ENCODE results near the gene PIKFYVE. TPM values are rescaled to one million over a fixed set of nuclear protein-coding genes. Genes with fewer than 3 reads are reported as not detected.

Gene PIKFYVE
- total RNA-seq, 1 experiment from 2014 or later: 22.8 TPM

GRCh38 chr2:208407667-208408066, 141.6 kb downstream of the PIKFYVE start:
- intact Hi-C loops (cut with micrococcal nuclease): loop anchor here (10.0 kb wide), 1 partner anchor 1147 kb away; no protein-coding TSS in a partner anchor
- no peaks in the 10 kb centered on the region for H3K4me1 Mint-ChIP-seq (ENCODE audit: insufficient read depth, unreplicated experiment)

More at GRCh38 chr2:208407667-208408066, 141.6 kb downstream of the PIKFYVE start:
- H3K4me3 Mint-ChIP-seq (ENCODE audit: unreplicated experiment): no peak overlapping the region
- CTCF ChIA-PET: interaction anchor here (0.6 to 1.4 kb wide), 10 partner anchors 9 to 1378 kb away, joined by 3 to 7 read pairs (median 4); no protein-coding TSS in a partner anchor
- H3K27me3 Mint-ChIP-seq (ENCODE audit: insufficient read depth, unreplicated experiment): peaks cover 55% of the 10 kb centered on the region
- no TSS peak for BruUV-seq (replicated peaks)
- H3K36me3 Mint-ChIP-seq (ENCODE audit: insufficient read depth, unreplicated experiment): no peaks in the 10 kb centered on the region
- TF ChIP-seq CTCF (IDR thresholded peaks at IDR 0.05; ENCODE audit: unreplicated experiment): peak; percentile 27
- no peak overlapping the region for H3K27ac Mint-ChIP-seq (ENCODE audit: low read depth, unreplicated experiment)
- no peaks in the 10 kb centered on the region for H3K9me3 Mint-ChIP-seq (ENCODE audit: unreplicated experiment)
- POLR2A ChIA-PET: no interaction called here
- DNase-seq (ENCODE audit: unreplicated experiment): no peak

Other genes with a start within 250 kb of the PIKFYVE start
- 5.4 and 7.5 TPM in 2 replicates for gene PLEKHM3, start 240.7 kb upstream of the PIKFYVE start, total RNA-seq (2022)
- not detected in 2 replicates for gene CRYGD, start 141.7 kb upstream of the PIKFYVE start, total RNA-seq (2022)
- not detected in 2 replicates for gene CRYGC, start 136.4 kb upstream of the PIKFYVE start, total RNA-seq (2022)
- not detected in 2 replicates for gene CRYGB, start 120.1 kb upstream of the PIKFYVE start, total RNA-seq (2022)
- gene CRYGA, start 102.7 kb upstream of the PIKFYVE start, total RNA-seq (2022): not detected in 2 replicates
- not detected in 2 replicates for gene C2orf80, start 76.2 kb upstream of the PIKFYVE start, total RNA-seq (2022)
- gene IDH1, start 11.2 kb upstream of the PIKFYVE start, total RNA-seq (2022): 50.2 and 122 TPM in 2 replicates
- not detected in 2 replicates for gene PTH2R, start 140.5 kb downstream of the PIKFYVE start, total RNA-seq (2022)

All from MCF 10A (cell line).